Activated CD4-positive, alpha-beta T cell treated with anti-CD3 and anti-CD28 coated beads for 1 hour (primary cell): ENCODE data around the gene SLFNL1.

Source experiments
- DNase-seq: peaks from one replicate; pipeline ENCODE4 v3.0.0-alpha.2; 2020

SLFNL1 gene

GRCh38 chr1:41021526-41022308 is at the start of gene SLFNL1:
TSS of gene SLFNL1 (minus strand) at chr1:41021725. CDS start at chr1:41020660, 1,065 bp downstream.
- DNase-seq = no peak

GRCh38 chr1:41056907-41057306 is 35.4 kb upstream of the SLFNL1 start:
- no peak for DNase-seq

- DNase-seq = no peak
These were observed 31.8 kb upstream of the SLFNL1 start for GRCh38 chr1:41053316-41053715.

- DNase-seq = no peak
These were observed 29.5 kb upstream of the SLFNL1 start for GRCh38 chr1:41051022-41051421.

GRCh38 chr1:41048540-41048939 is 27.0 kb upstream of the SLFNL1 start:
- DNase-seq = no peak

- DNase-seq = no peak
These were observed 24.8 kb upstream of the SLFNL1 start for GRCh38 chr1:41046347-41046775.

GRCh38 chr1:41045740-41046139 is 24.2 kb upstream of the SLFNL1 start:
- no peak for DNase-seq

- DNase-seq = no peak
These were observed 22.7 kb upstream of the SLFNL1 start for GRCh38 chr1:41044187-41044586.

- DNase-seq = no peak
These were observed 20.2 kb upstream of the SLFNL1 start for GRCh38 chr1:41041614-41042270.

GRCh38 chr1:41038110-41038509 is 16.6 kb upstream of the SLFNL1 start:
- DNase-seq = no peak

- DNase-seq = no peak
These were observed 15.8 kb upstream of the SLFNL1 start for GRCh38 chr1:41037116-41037903.

GRCh38 chr1:41033272-41033671 is 11.7 kb upstream of the SLFNL1 start:
- no peak for DNase-seq

- no peak for DNase-seq
These were observed 10.6 kb upstream of the SLFNL1 start for GRCh38 chr1:41032147-41032546.

GRCh38 chr1:41030872-41031616 is 9.5 kb upstream of the SLFNL1 start:
- DNase-seq = no peak

GRCh38 chr1:41028034-41028642 is 6.6 kb upstream of the SLFNL1 start:
- DNase-seq = no peak

- DNase-seq = no peak
These were observed 4.7 kb upstream of the SLFNL1 start for GRCh38 chr1:41025979-41026819.

GRCh38 chr1:41024953-41025352 is 3.4 kb upstream of the SLFNL1 start:
- no peak for DNase-seq

- no peak for DNase-seq
These were observed 1.9 kb upstream of the SLFNL1 start for GRCh38 chr1:41023279-41023990.

- no peak for DNase-seq
These were observed 899 bp upstream of the SLFNL1 start for GRCh38 chr1:41022424-41022823.

- DNase-seq = no peak
These were observed 871 bp downstream of the SLFNL1 start for GRCh38 chr1:41020654-41021053.

- no peak for DNase-seq
These were observed 1.4 kb downstream of the SLFNL1 start for GRCh38 chr1:41020109-41020576.
